ENCODE results near the gene HIGD1C. TPM values are rescaled to one million over a fixed set of nuclear protein-coding genes. Genes with fewer than 3 reads are reported as not detected.

Gene HIGD1C
- total and polyA plus RNA-seq, 2 experiments from 2014 or later = not detected

- TF ChIP-seq ZNF462 (CRISPR knock-in tag; IDR thresholded peaks at IDR 0.05) = no peak
These were observed 9.4 kb downstream of the HIGD1C start (continued) for GRCh38 chr12:50961708-50962107.

- Mint-ChIP-seq H3K9me3 (no peaks in the 10 kb centered on the region), H3K27ac (no peak overlapping the region), H3K27me3 (ENCODE audit: insufficient read depth, low read depth, poor library complexity) (peaks cover 4% of the 10 kb centered on the region), H3K4me1 (no peaks in the 10 kb centered on the region), H3K4me3 (no peak overlapping the region), H3K36me3 (ENCODE audit: low read depth) (peaks cover 5% of the 10 kb centered on the region; the same call in 1 of the 3 replicates)
- no peak for TF ChIP-seq ETS1 (IDR thresholded peaks at IDR 0.05)
- TF ChIP-seq EZH2 (IDR thresholded peaks at IDR 0.05; ENCODE audit: low read depth, unreplicated experiment) = no peak
- no peak for TF ChIP-seq NANOG (IDR thresholded peaks at IDR 0.05; ENCODE audit: borderline replicate concordance)
- TF ChIP-seq ZNF331 (CRISPR knock-in tag; IDR thresholded peaks at IDR 0.05; ENCODE audit: low read depth) = no peak
- no peak for TF ChIP-seq REST (IDR thresholded peaks at IDR 0.05; ENCODE audit: unreplicated experiment)
- no peak for TF ChIP-seq CREB1 (CRISPR knock-in tag; IDR thresholded peaks at IDR 0.05; ENCODE audit: low read depth)
- no peak for TF ChIP-seq CTCF (conservative IDR thresholded peaks at IDR 0.05; ENCODE audit: low read depth in 2 of 2)
- no peak for TF ChIP-seq EZH2phosphoT487 (IDR thresholded peaks at IDR 0.05; ENCODE audit: unreplicated experiment)
- H3K27ac ChIP-seq (ENCODE audit: low read depth) = no peak overlapping the region
- no peak for ATAC-seq
- no peaks in the 10 kb centered on the region for H3K9me2 ChIP-seq (ENCODE audit: insufficient read depth)
- no peaks in the 10 kb centered on the region for H3K79me2 ChIP-seq (replicated peaks; ENCODE audit: insufficient read depth)
- no peak for DNase-seq (ENCODE audit: low spot score)
- H2AFZ ChIP-seq = no peak overlapping the region
- H3K4me1 ChIP-seq (ENCODE audit: insufficient read depth) = no peaks in the 10 kb centered on the region
- H3K4me2 ChIP-seq = no peak overlapping the region
- H3K27me3 ChIP-seq (ENCODE audit: insufficient read depth) = no peaks in the 10 kb centered on the region
- no peaks in the 10 kb centered on the region for H3F3A ChIP-seq (replicated peaks; ENCODE audit: low read depth)
- H3K4me3 ChIP-seq = no peak overlapping the region
- no peaks in the 10 kb centered on the region for H3K36me3 ChIP-seq (ENCODE audit: insufficient read depth)
- H4K20me1 ChIP-seq (replicated peaks; ENCODE audit: insufficient read depth) = no peaks in the 10 kb centered on the region
These were observed 12.1 kb downstream of the HIGD1C start for GRCh38 chr12:50964432-50964831.
